Fibroblast of skin of left biceps (primary cell): ENCODE data around the gene SHANK2.

ENCODE experiments used
- DNase-seq, 2 experiments: peaks; one replicate each; pipeline ENCODE4 v3.0.0-alpha.2; 2013; ENCODE audit warnings: low read depth in 2 of 2

SHANK2 gene

GRCh38 chr11:71269603-71270511, 17.5 kb upstream of the SHANK2 start:
- no peak for DNase-seq

GRCh38 chr11:71268706-71269321, 16.4 kb upstream of the SHANK2 start:
- no peak for DNase-seq

GRCh38 chr11:71267807-71268421, 15.5 kb upstream of the SHANK2 start:
- no peak for DNase-seq

- DNase-seq: no peak
Measured at GRCh38 chr11:71266114-71266833, 13.9 kb upstream of the SHANK2 start.

- no peak for DNase-seq
Measured at GRCh38 chr11:71265559-71266092, 13.2 kb upstream of the SHANK2 start.

GRCh38 chr11:71263386-71263785, 11.0 kb upstream of the SHANK2 start:
- DNase-seq: no peak

GRCh38 chr11:71255800-71256479, 3.6 kb upstream of the SHANK2 start:
- no peak for DNase-seq

GRCh38 chr11:71255323-71255722, 2.9 kb upstream of the SHANK2 start:
- DNase-seq: no peak

GRCh38 chr11:71253794-71254193, 1.4 kb upstream of the SHANK2 start:
- no peak for DNase-seq

- no peak for DNase-seq
Measured at GRCh38 chr11:71252770-71253730, 673 bp upstream of the SHANK2 start.

- no peak for DNase-seq
Measured at GRCh38 chr11:71251761-71252268, 562 bp downstream of the SHANK2 start.

GRCh38 chr11:71251151-71251721, 1.1 kb downstream of the SHANK2 start:
- DNase-seq: no peak

- no peak for DNase-seq
Measured at GRCh38 chr11:71250523-71251150, 1.7 kb downstream of the SHANK2 start.

- DNase-seq: no peak
Measured at GRCh38 chr11:71249301-71249700, 3.1 kb downstream of the SHANK2 start.

- DNase-seq: no peak
Measured at GRCh38 chr11:71248656-71249055, 3.7 kb downstream of the SHANK2 start.

GRCh38 chr11:71248251-71248570, 4.2 kb downstream of the SHANK2 start:
- no peak for DNase-seq

- no peak for DNase-seq
Measured at GRCh38 chr11:71247551-71248250, 4.7 kb downstream of the SHANK2 start.

- DNase-seq: no peak
Measured at GRCh38 chr11:71246559-71246958, 5.8 kb downstream of the SHANK2 start.
